Measurements from ENCODE around the gene CES2.

The CES2 gene

GRCh38 chr16:66920924-66921680 lies 14.2 kb upstream of the CES2 start:
- H4K8ac ChIP-seq (ENCODE audit: low read length): no peak overlapping the region
- H3K79me1 ChIP-seq (replicated peaks; ENCODE audit: low read length, poor library complexity, severe bottlenecking): no peaks in the 10 kb centered on the region
- H3K27ac ChIP-seq (ENCODE audit: low read length, poor library complexity, severe bottlenecking): no peak overlapping the region
- no peak overlapping the region for H3K4me2 ChIP-seq (ENCODE audit: low read length, poor library complexity, severe bottlenecking)
- H3K18ac ChIP-seq (ENCODE audit: low read depth in 1 of 2, low read length in 2 of 2): no peak overlapping the region
- peak overlapping the region in 1 of 2 experiments; percentile 5 for H2BK12ac ChIP-seq (ENCODE audit: low read length in 2 of 2)
- peak overlapping the region; percentile 21 for H2BK120ac ChIP-seq (ENCODE audit: low read depth, low read length)
- H3K27me3 ChIP-seq (ENCODE audit: control insufficient read depth in 1 of 2, insufficient read depth in 1 of 2, low read length in 2 of 2): peaks cover 10 to 68% of the 10 kb centered on the region in 2 experiments
- H2BK5ac ChIP-seq (ENCODE audit: low read depth, low read length, poor library complexity, severe bottlenecking): no peak overlapping the region
- no peak overlapping the region for H3K23ac ChIP-seq (ENCODE audit: low read length in 2 of 2)
- no peak overlapping the region for H3K14ac ChIP-seq (ENCODE audit: low read length in 2 of 2)
- H3K9ac ChIP-seq (ENCODE audit: low read length): no peak overlapping the region
- peaks cover 47% of the 10 kb centered on the region for H3K4me1 ChIP-seq (ENCODE audit: control insufficient read depth, insufficient read depth, low read depth, low read length)
- no peaks in the 10 kb centered on the region for H3K9me3 ChIP-seq (ENCODE audit: control insufficient read depth, low read length)
- no peak overlapping the region for H3K4me3 ChIP-seq (ENCODE audit: insufficient read depth in 1 of 2, low read depth in 1 of 2, low read length in 2 of 2)
- H2AK5ac ChIP-seq (ENCODE audit: low read length, severe bottlenecking): peak overlapping the region; percentile 10
- WGBS: 84% methylated on average over 7 of the region's 9 CpGs
- no peak overlapping the region for H4K91ac ChIP-seq (ENCODE audit: low read length)
- DNase-seq: no peak
- H3K4ac ChIP-seq (ENCODE audit: low read depth in 1 of 2, low read length in 2 of 2): peak overlapping the region in 1 of 2 experiments; percentile 30
- no peak overlapping the region for H2AFZ ChIP-seq (ENCODE audit: low read depth, low read length)
- H2BK15ac ChIP-seq (ENCODE audit: low read depth, poor library complexity, severe bottlenecking): no peak overlapping the region
- peaks cover 0 to 18% of the 10 kb centered on the region in 2 experiments for H3K36me3 ChIP-seq (ENCODE audit: control insufficient read depth in 1 of 2, insufficient read depth in 2 of 2, low read depth in 1 of 2, low read length in 2 of 2)

GRCh38 chr16:66921729-66922450 lies 13.4 kb upstream of the CES2 start:
- no peaks in the 10 kb centered on the region for H3K79me1 ChIP-seq (replicated peaks; ENCODE audit: low read length, poor library complexity, severe bottlenecking)
- H2AK5ac ChIP-seq (ENCODE audit: low read length, severe bottlenecking): no peak overlapping the region
- no peak overlapping the region for H3K23ac ChIP-seq (ENCODE audit: low read length in 2 of 2)
- peak overlapping the region; percentile 21 for H4K8ac ChIP-seq (ENCODE audit: low read length)
- no peaks in the 10 kb centered on the region for H3K9me3 ChIP-seq (ENCODE audit: control insufficient read depth, low read length)
- DNase-seq: no peak
- no peak overlapping the region for H3K4me2 ChIP-seq (ENCODE audit: low read length, poor library complexity, severe bottlenecking)
- H2BK5ac ChIP-seq (ENCODE audit: low read depth, low read length, poor library complexity, severe bottlenecking): no peak overlapping the region
- H3K4ac ChIP-seq (ENCODE audit: low read depth in 1 of 2, low read length in 2 of 2): no peak overlapping the region
- peak overlapping the region; percentile 0 for H2BK15ac ChIP-seq (ENCODE audit: low read depth, poor library complexity, severe bottlenecking)
- H3K9ac ChIP-seq (ENCODE audit: low read length): no peak overlapping the region
- no peak overlapping the region for H3K14ac ChIP-seq (ENCODE audit: low read length in 2 of 2)
- H3K4me3 ChIP-seq (ENCODE audit: insufficient read depth in 1 of 2, low read depth in 1 of 2, low read length in 2 of 2): no peak overlapping the region
- peaks cover 0 to 18% of the 10 kb centered on the region in 2 experiments for H3K36me3 ChIP-seq (ENCODE audit: control insufficient read depth in 1 of 2, insufficient read depth in 2 of 2, low read depth in 1 of 2, low read length in 2 of 2)
- H3K4me1 ChIP-seq (ENCODE audit: control insufficient read depth, insufficient read depth, low read depth, low read length): peaks cover 55% of the 10 kb centered on the region
- H2BK12ac ChIP-seq (ENCODE audit: low read length in 2 of 2): peak overlapping the region in 1 of 2 experiments; percentile 46
- no peak overlapping the region for H3K27ac ChIP-seq (ENCODE audit: low read length, poor library complexity, severe bottlenecking)
- no peak overlapping the region for H3K18ac ChIP-seq (ENCODE audit: low read depth in 1 of 2, low read length in 2 of 2)
- 91% methylated on average over 42 of the region's 42 CpGs for WGBS
- H3K27me3 ChIP-seq (ENCODE audit: control insufficient read depth in 1 of 2, insufficient read depth in 1 of 2, low read length in 2 of 2): peaks cover 8 to 60% of the 10 kb centered on the region in 2 experiments
- H2BK120ac ChIP-seq (ENCODE audit: low read depth, low read length): peak overlapping the region; percentile 21
- H2AFZ ChIP-seq (ENCODE audit: low read depth, low read length): no peak overlapping the region
- H4K91ac ChIP-seq (ENCODE audit: low read length): peak overlapping the region; percentile 61

GRCh38 chr16:66923247-66923731 lies 12.0 kb upstream of the CES2 start:
- Histone ChIP-seq H3K4ac (ENCODE audit: low read depth in 1 of 2, low read length in 2 of 2) (no peak overlapping the region), H2BK5ac (ENCODE audit: low read depth, low read length, poor library complexity, severe bottlenecking) (no peak overlapping the region)

GRCh38 chr16:66923866-66924265 lies 11.4 kb upstream of the CES2 start:
- Histone ChIP-seq H3K18ac (ENCODE audit: low read depth in 1 of 2, low read length in 2 of 2) (no peak overlapping the region), H3K4me2 (ENCODE audit: low read length, poor library complexity, severe bottlenecking) (no peak overlapping the region), H2AFZ (ENCODE audit: low read depth, low read length) (no peak overlapping the region), H3K27me3 (ENCODE audit: control insufficient read depth in 1 of 2, insufficient read depth in 1 of 2, low read length in 2 of 2) (peaks cover 8 to 42% of the 10 kb centered on the region in 2 experiments), H3K36me3 (ENCODE audit: control insufficient read depth in 1 of 2, insufficient read depth in 2 of 2, low read depth in 1 of 2, low read length in 2 of 2) (peaks cover 0 to 18% of the 10 kb centered on the region in 2 experiments), H3K9me3 (ENCODE audit: control insufficient read depth, low read length) (no peaks in the 10 kb centered on the region), H2BK15ac (ENCODE audit: low read depth, poor library complexity, severe bottlenecking) (no peak overlapping the region), H3K27ac (ENCODE audit: low read length, poor library complexity, severe bottlenecking) (no peak overlapping the region), H4K8ac (ENCODE audit: low read length) (no peak overlapping the region), H3K4ac (ENCODE audit: low read depth in 1 of 2, low read length in 2 of 2) (no peak overlapping the region), H2AK5ac (ENCODE audit: low read length, severe bottlenecking) (peak overlapping the region; percentile 30), H3K14ac (ENCODE audit: low read length in 2 of 2) (no peak overlapping the region), H3K9ac (ENCODE audit: low read length) (no peak overlapping the region), H4K91ac (ENCODE audit: low read length) (no peak overlapping the region), H2BK120ac (ENCODE audit: low read depth, low read length) (no peak overlapping the region), H3K4me3 (ENCODE audit: insufficient read depth in 1 of 2, low read depth in 1 of 2, low read length in 2 of 2) (no peak overlapping the region), H3K79me1 (replicated peaks; ENCODE audit: low read length, poor library complexity, severe bottlenecking) (no peaks in the 10 kb centered on the region), H2BK5ac (ENCODE audit: low read depth, low read length, poor library complexity, severe bottlenecking) (no peak overlapping the region), H3K23ac (ENCODE audit: low read length in 2 of 2) (no peak overlapping the region), H3K4me1 (ENCODE audit: control insufficient read depth, insufficient read depth, low read depth, low read length) (peaks cover 63% of the 10 kb centered on the region), H2BK12ac (ENCODE audit: low read length in 2 of 2) (peak overlapping the region in 1 of 2 experiments; percentile 45)
- DNase-seq: no peak
- 82% methylated on average over 3 of the region's 3 CpGs for WGBS

More at GRCh38 chr16:66923247-66923731, 12.0 kb upstream of the CES2 start:
- Histone ChIP-seq H2AFZ (ENCODE audit: low read depth, low read length) (no peak overlapping the region), H3K27ac (ENCODE audit: low read length, poor library complexity, severe bottlenecking) (no peak overlapping the region), H4K8ac (ENCODE audit: low read length) (no peak overlapping the region), H2AK5ac (ENCODE audit: low read length, severe bottlenecking) (no peak overlapping the region), H3K4me2 (ENCODE audit: low read length, poor library complexity, severe bottlenecking) (no peak overlapping the region), H3K4me1 (ENCODE audit: control insufficient read depth, insufficient read depth, low read depth, low read length) (peaks cover 64% of the 10 kb centered on the region), H3K4me3 (ENCODE audit: insufficient read depth in 1 of 2, low read depth in 1 of 2, low read length in 2 of 2) (no peak overlapping the region), H2BK12ac (ENCODE audit: low read length in 2 of 2) (peak overlapping the region in 1 of 2 experiments; percentile 45), H3K79me1 (replicated peaks; ENCODE audit: low read length, poor library complexity, severe bottlenecking) (no peaks in the 10 kb centered on the region), H3K23ac (ENCODE audit: low read length in 2 of 2) (no peak overlapping the region), H3K27me3 (ENCODE audit: control insufficient read depth in 1 of 2, insufficient read depth in 1 of 2, low read length in 2 of 2) (peaks cover 8 to 48% of the 10 kb centered on the region in 2 experiments), H3K14ac (ENCODE audit: low read length in 2 of 2) (no peak overlapping the region), H4K91ac (ENCODE audit: low read length) (no peak overlapping the region), H2BK15ac (ENCODE audit: low read depth, poor library complexity, severe bottlenecking) (no peak overlapping the region), H3K9ac (ENCODE audit: low read length) (no peak overlapping the region), H3K18ac (ENCODE audit: low read depth in 1 of 2, low read length in 2 of 2) (no peak overlapping the region), H3K36me3 (ENCODE audit: control insufficient read depth in 1 of 2, insufficient read depth in 2 of 2, low read depth in 1 of 2, low read length in 2 of 2) (peaks cover 0 to 18% of the 10 kb centered on the region in 2 experiments), H2BK120ac (ENCODE audit: low read depth, low read length) (no peak overlapping the region), H3K9me3 (ENCODE audit: control insufficient read depth, low read length) (no peaks in the 10 kb centered on the region)
- 92% methylated on average over 18 of the region's 18 CpGs for WGBS
- DNase-seq: no peak

All from mesenchymal stem cell (in vitro differentiated cells and primary cell).